Liver (tissue), 9 donors: ENCODE results near the gene ZRSR2. TPM values are rescaled to one million over a fixed set of nuclear protein-coding genes. Genes with fewer than 3 reads are reported as not detected.
"Not testable (repeated sequence)": the region's sequence is repeated elsewhere in the genome, so short reads cannot be mapped to it uniquely, and the experiment has no call there.

Source experiments
- DNase-seq: peaks from one replicate; pipeline ENCODE4 v3.0.0-alpha.2; 2017; ENCODE audit warnings: low spot score
- H3K27ac ChIP-seq, 2 donors: one replicate each; pipeline ENCODE4 v1.7.0; 2013; ENCODE audit warnings: inconsistent platforms in 2 of 2, low read length in 2 of 2, control low read depth in 1 of 2, low read depth in 1 of 2, mild to moderate bottlenecking in 1 of 2
- H3K27me3 ChIP-seq, 4 donors: one replicate each; pipeline versions ENCODE4 v1.6.1 to v1.7.0; 2013; ENCODE audit warnings: low read length in 3 of 4, inconsistent platforms in 1 of 4, mild to moderate bottlenecking in 1 of 4, moderate library complexity in 1 of 4; ENCODE audit not compliant: control insufficient read depth in 4 of 4, insufficient read depth in 4 of 4
- H3K36me3 ChIP-seq, 4 donors: one replicate each; pipeline versions ENCODE4 v1.6.1 to v1.7.0; 2013; ENCODE audit warnings: low read length in 3 of 4, mild to moderate bottlenecking in 3 of 4, low read depth in 1 of 4, moderate library complexity in 1 of 4; ENCODE audit not compliant: control insufficient read depth in 4 of 4, insufficient read depth in 3 of 4
- H3K4me1 ChIP-seq, 4 donors: one replicate each; pipeline versions ENCODE4 v1.6.1 to v1.7.0; 2013; ENCODE audit warnings: low read length in 3 of 4, mild to moderate bottlenecking in 3 of 4, moderate library complexity in 1 of 4; ENCODE audit not compliant: control insufficient read depth in 4 of 4, insufficient read depth in 4 of 4
- H3K4me3 ChIP-seq, 3 donors: one replicate each; pipeline versions ENCODE4 v1.6.1 to v1.7.0; 2013; ENCODE audit warnings: low read length in 3 of 3, control low read depth in 1 of 3, low read depth in 1 of 3, mild to moderate bottlenecking in 1 of 3
- H3K9ac ChIP-seq, 2 donors: one replicate each; pipeline ENCODE4 v1.7.0; 2013; ENCODE audit warnings: low read length in 2 of 2, mild to moderate bottlenecking in 2 of 2, moderate library complexity in 2 of 2, control low read depth in 1 of 2, low read depth in 1 of 2
- H3K9me3 ChIP-seq, 4 donors: one replicate each; pipeline versions ENCODE4 v1.6.1 to v1.7.0; 2013; ENCODE audit warnings: low read length in 3 of 4; ENCODE audit not compliant: control insufficient read depth in 4 of 4
- ATF3 ChIP-seq: IDR thresholded peaks from 2 replicates; pipeline ENCODE4 v1.6.1; 2016; ENCODE audit warnings: antibody characterized with exemption
- CTCF ChIP-seq: fragments of 150-350 bp; IDR thresholded peaks from 2 replicates; pipeline ENCODE4 v1.5.1; 2017; ENCODE audit warnings: improper control_type of control experiment, low read depth, low read length; ENCODE audit not compliant: missing input control
- EGR1 ChIP-seq, 2 donors: IDR thresholded peaks; 2 replicates each; pipeline ENCODE4 v1.6.1; 2016 to 2018; ENCODE audit warnings: antibody characterized with exemption in 2 of 2, low read depth in 2 of 2
- FOXA1 ChIP-seq: IDR thresholded peaks from 2 replicates; pipeline ENCODE4 v1.6.1; 2016; ENCODE audit warnings: antibody characterized with exemption
- FOXA2 ChIP-seq: IDR thresholded peaks from 2 replicates; pipeline ENCODE4 v1.6.1; 2016; ENCODE audit warnings: antibody characterized with exemption
- GABPA ChIP-seq, 2 donors: IDR thresholded peaks in 1 of 2; conservative IDR thresholded peaks in 1 of 2; 2 replicates each; pipeline ENCODE4 v1.6.1; 2016; ENCODE audit warnings: antibody characterized with exemption in 2 of 2, mild to moderate bottlenecking in 1 of 2, moderate library complexity in 1 of 2
- HNF4A ChIP-seq, 2 donors: conservative IDR thresholded peaks; 2 replicates each; pipeline ENCODE4 v1.6.1; 2016; ENCODE audit warnings: antibody characterized with exemption in 2 of 2, mild to moderate bottlenecking in 2 of 2
- HNF4G ChIP-seq: IDR thresholded peaks from 2 replicates; pipeline ENCODE4 v1.6.1; 2016; ENCODE audit warnings: antibody characterized with exemption
- JUND ChIP-seq, 2 donors: IDR thresholded peaks; 2 replicates each; pipeline ENCODE4 v1.6.1; 2016; ENCODE audit warnings: antibody characterized with exemption in 2 of 2
- MAX ChIP-seq: IDR thresholded peaks from 2 replicates; pipeline ENCODE4 v1.6.1; 2016; ENCODE audit warnings: antibody characterized with exemption
- NR2F2 ChIP-seq: IDR thresholded peaks from 2 replicates; pipeline ENCODE4 v1.6.1; 2016; ENCODE audit warnings: antibody characterized with exemption
- RAD21 ChIP-seq, 2 donors: IDR thresholded peaks; 2 replicates each; pipeline ENCODE4 v1.6.1; 2016; ENCODE audit warnings: antibody characterized with exemption in 2 of 2, mild to moderate bottlenecking in 2 of 2
- REST ChIP-seq: IDR thresholded peaks from 2 replicates; pipeline ENCODE4 v1.6.1; 2016; ENCODE audit warnings: antibody characterized with exemption, mild to moderate bottlenecking
- RXRA ChIP-seq, 2 donors: IDR thresholded peaks; 2 replicates each; pipeline ENCODE4 v1.6.1; 2017 to 2018; ENCODE audit warnings: antibody characterized with exemption in 2 of 2, mild to moderate bottlenecking in 1 of 2
- SP1 ChIP-seq: IDR thresholded peaks from 2 replicates; pipeline ENCODE4 v1.6.1; 2018; ENCODE audit warnings: antibody characterized with exemption, mild to moderate bottlenecking
- TAF1 ChIP-seq: conservative IDR thresholded peaks from 2 replicates; pipeline ENCODE4 v1.6.1; 2016; ENCODE audit warnings: antibody characterized with exemption, mild to moderate bottlenecking
- YY1 ChIP-seq: IDR thresholded peaks from 2 replicates; pipeline ENCODE4 v1.6.1; 2016; ENCODE audit warnings: antibody characterized with exemption, mild to moderate bottlenecking
- WGBS: extraction: QIAGEN DNeasy Blood & Tissue Kit; methylation state at CpG from one replicate; pipeline ENCODE4 v1.1.7; 2013; 5-methylcytosine and 5-hydroxymethylcytosine counted together
- polyA plus RNA-seq, 2 donors: library from polyadenylated mRNA; stranded (reverse) in 1 of 2; unstranded in 1 of 2; fragments of 200-250 nt in 1 of 2; fragments of >200 nt in 1 of 2; fragmentation: Nextera tagmentation in 1 of 2; extraction: Ambion mirVana in 1 of 2; gene quantifications; one replicate each; pipeline versions ENCODE4 v1.2.1 to v1.2.3, GENCODE V29; 2013 to 2015
- total RNA-seq, 2 donors: library from RNA; depleted of rRNA; stranded (reverse); fragments of >200 nt; gene quantifications; one replicate each; pipeline ENCODE4 v1.2.3, GENCODE V29; 2014
- TF ChIP-seq, protein P1 (sequence below): IDR thresholded peaks from 2 replicates; pipeline ENCODE4 v1.6.1; 2016; ENCODE audit warnings: antibody characterized with exemption
- donor health status: healthy.
- donor health status: healthy.
- donor health status: healthy.
- donor health status: healthy.
- donor health status: healthy.

ZRSR2 gene
- total and polyA plus RNA-seq, 4 donors = 1.4 to 7.0 (median 3.0) TPM

DNA sequence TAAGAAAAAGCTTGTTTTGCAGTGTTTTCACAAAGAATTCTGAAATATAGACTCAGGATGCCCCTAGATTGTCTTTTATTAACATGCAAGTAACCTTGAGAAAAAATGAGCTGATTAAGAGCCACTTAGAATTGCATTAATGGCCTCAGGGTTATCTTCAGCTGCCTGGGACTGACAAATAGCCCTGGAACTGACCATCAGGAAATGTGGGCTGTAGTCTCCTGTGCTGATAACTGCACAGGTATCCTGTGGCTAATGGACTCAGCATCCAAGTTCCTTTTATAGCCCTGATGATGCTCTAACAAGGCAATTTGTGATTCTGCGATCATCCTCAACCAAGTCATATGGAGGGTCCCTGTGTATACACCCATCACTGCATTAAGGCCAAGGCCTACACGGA lies 35.2 kb upstream of the ZRSR2 start:
- no peaks in the 10 kb centered on the region for H3K9me3 ChIP-seq
- TF ChIP-seq GABPA (IDR thresholded peaks at IDR 0.05 in 1 of 2, conservative IDR thresholded peaks at IDR 0.05 in 1 of 2) (no peak), RXRA (IDR thresholded peaks at IDR 0.05) (no peak), SP1 (no peak), FOXA2 (no peak), HNF4G (no peak), HNF4A (conservative IDR thresholded peaks at IDR 0.05) (no peak), YY1 (no peak), REST (no peak)
- H3K4me3 ChIP-seq = no peak overlapping the region
- no peaks in the 10 kb centered on the region for H3K27me3 ChIP-seq
- H3K27ac ChIP-seq = no peak overlapping the region
- no peak overlapping the region for H3K9ac ChIP-seq
- no peaks in the 10 kb centered on the region for H3K36me3 ChIP-seq
- 90% methylated on average over 2 of the region's 2 CpGs for WGBS
- no peak for DNase-seq
- no peaks in the 10 kb centered on the region for H3K4me1 ChIP-seq

GRCh38 chrX:15758140-15758539 lies 32.1 kb upstream of the ZRSR2 start:
- Histone ChIP-seq H3K27ac (no peak overlapping the region), H3K36me3 (no peaks in the 10 kb centered on the region), H3K9me3 (no peaks in the 10 kb centered on the region), H3K27me3 (no peaks in the 10 kb centered on the region), H3K4me1 (no peaks in the 10 kb centered on the region), H3K9ac (no peak overlapping the region), H3K4me3 (no peak overlapping the region)
- no peak for DNase-seq
- WGBS = 78% methylated on average over 4 of the region's 4 CpGs
- no peak for TF ChIP-seq GABPA (IDR thresholded peaks at IDR 0.05 in 1 of 2, conservative IDR thresholded peaks at IDR 0.05 in 1 of 2)
- no peak for TF ChIP-seq FOXA2
- TF ChIP-seq JUND (IDR thresholded peaks at IDR 0.05) = no peak
- TF ChIP-seq NR2F2 = no peak
- no peak for TF ChIP-seq RAD21 (IDR thresholded peaks at IDR 0.05)
- no peak for TF ChIP-seq REST
- TF ChIP-seq, protein P1, sequence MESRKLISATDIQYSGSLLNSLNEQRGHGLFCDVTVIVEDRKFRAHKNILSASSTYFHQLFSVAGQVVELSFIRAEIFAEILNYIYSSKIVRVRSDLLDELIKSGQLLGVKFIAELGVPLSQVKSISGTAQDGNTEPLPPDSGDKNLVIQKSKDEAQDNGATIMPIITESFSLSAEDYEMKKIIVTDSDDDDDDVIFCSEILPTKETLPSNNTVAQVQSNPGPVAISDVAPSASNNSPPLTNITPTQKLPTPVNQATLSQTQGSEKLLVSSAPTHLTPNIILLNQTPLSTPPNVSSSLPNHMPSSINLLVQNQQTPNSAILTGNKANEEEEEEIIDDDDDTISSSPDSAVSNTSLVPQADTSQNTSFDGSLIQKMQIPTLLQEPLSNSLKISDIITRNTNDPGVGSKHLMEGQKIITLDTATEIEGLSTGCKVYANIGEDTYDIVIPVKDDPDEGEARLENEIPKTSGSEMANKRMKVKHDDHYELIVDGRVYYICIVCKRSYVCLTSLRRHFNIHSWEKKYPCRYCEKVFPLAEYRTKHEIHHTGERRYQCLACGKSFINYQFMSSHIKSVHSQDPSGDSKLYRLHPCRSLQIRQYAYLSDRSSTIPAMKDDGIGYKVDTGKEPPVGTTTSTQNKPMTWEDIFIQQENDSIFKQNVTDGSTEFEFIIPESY = no peak
- TF ChIP-seq TAF1 = no peak
- TF ChIP-seq ATF3 = no peak
- no peak for TF ChIP-seq EGR1 (IDR thresholded peaks at IDR 0.05; ENCODE audit: low read depth in 2 of 2)
- TF ChIP-seq MAX = no peak
- no peak for TF ChIP-seq HNF4G
- TF ChIP-seq FOXA1 = no peak
- TF ChIP-seq HNF4A (conservative IDR thresholded peaks at IDR 0.05) = no peak
- no peak for TF ChIP-seq CTCF
- TF ChIP-seq YY1 = no peak
- TF ChIP-seq RXRA (IDR thresholded peaks at IDR 0.05) = no peak
- no peak for TF ChIP-seq SP1

DNA sequence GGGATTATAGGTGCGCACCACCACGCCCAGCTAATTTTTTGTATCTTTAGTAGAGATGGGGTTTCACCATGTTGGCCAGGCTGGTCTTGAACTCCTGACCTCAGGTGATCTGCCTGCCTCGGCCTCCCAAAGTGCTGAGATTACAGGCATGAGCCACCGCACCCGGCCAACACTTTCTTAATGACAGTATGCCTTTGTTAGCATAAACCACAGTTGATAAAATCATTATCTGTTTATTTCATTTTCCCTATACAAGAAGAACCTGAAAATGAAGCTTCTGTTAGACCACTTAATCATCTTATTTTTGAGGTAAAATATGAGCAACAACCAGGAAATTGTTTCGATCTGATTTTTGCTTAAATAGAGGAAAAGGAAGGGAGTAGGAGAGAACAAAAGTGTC lies 30.4 kb upstream of the ZRSR2 start:
- not testable (repeated sequence) for H3K27me3 ChIP-seq, H3K4me1 ChIP-seq, H3K9ac ChIP-seq, H3K9me3 ChIP-seq, H3K36me3 ChIP-seq, DNase-seq, H3K27ac ChIP-seq, H3K4me3 ChIP-seq
- 93% methylated on average over 6 of the region's 6 CpGs for WGBS
